Adipocyte (in vitro differentiated cells): Measurements from ENCODE around the gene CDH23.

Experiments
- DNase-seq: peaks from one replicate; pipeline ENCODE4 v3.0.0-alpha.2; 2015; ENCODE audit warnings: low read depth
- H3K27me3 ChIP-seq: replicated peaks from 2 replicates; pipeline ENCODE4 v1.7.0; 2013; ENCODE audit warnings: mild to moderate bottlenecking, low read length, moderate library complexity; ENCODE audit not compliant: control insufficient read depth, insufficient read depth
- H3K36me3 ChIP-seq: 2 replicates; pipeline ENCODE4 v1.7.0; 2013; ENCODE audit warnings: low read length, mild to moderate bottlenecking, moderate library complexity; ENCODE audit not compliant: control insufficient read depth, insufficient read depth, severe bottlenecking
- H3K4me1 ChIP-seq: 2 replicates; pipeline ENCODE4 v1.7.0; 2013; ENCODE audit warnings: mild to moderate bottlenecking, low read length, moderate library complexity; ENCODE audit not compliant: control insufficient read depth, insufficient read depth
- H3K4me3 ChIP-seq: 2 replicates; pipeline ENCODE4 v1.7.0; 2013; ENCODE audit warnings: mild to moderate bottlenecking, low read length, moderate library complexity
- H3K9ac ChIP-seq: 2 replicates; pipeline ENCODE4 v1.7.0; 2013; ENCODE audit warnings: mild to moderate bottlenecking, low read length, moderate library complexity
- H3K9me3 ChIP-seq: 2 replicates; pipeline ENCODE4 v1.7.0; 2013; ENCODE audit warnings: mild to moderate bottlenecking, low read length, moderate library complexity; ENCODE audit not compliant: control insufficient read depth

Gene CDH23

DNA sequence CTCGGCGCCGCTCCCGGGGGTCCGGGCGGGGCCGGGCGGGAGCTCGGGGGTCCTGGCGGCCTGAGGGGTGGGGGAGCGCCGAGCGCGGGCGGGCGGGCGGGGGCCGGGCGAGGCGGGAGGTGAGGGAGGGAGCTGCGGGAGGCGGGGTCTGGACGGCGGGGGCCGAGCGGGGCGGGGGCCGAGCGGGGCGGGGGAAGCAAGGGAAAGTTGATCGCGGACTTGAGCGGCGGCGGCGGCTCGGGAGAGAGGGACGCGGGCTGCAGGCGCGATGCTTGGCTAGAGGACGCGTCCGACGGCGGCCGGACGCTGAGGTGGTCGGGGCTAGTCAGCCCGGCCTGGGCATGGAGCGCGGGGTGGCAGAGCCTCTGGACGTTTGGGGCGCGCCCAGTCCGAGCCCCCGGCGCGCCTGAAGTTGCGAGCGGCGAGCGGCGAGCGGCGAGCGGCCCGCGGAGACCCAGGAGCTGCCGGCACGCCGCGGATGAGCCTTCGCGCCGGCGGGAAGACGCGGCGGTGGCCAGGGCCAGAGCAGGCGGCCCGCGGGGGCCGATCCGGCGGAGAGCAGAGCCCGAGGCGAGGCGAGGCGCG is at the start of gene CDH23:
CDH23 (plus strand) TSS at position 210 of the 585 bp plus-strand sequence. CDS start 42,912 bp downstream, outside the sequence.
- peaks cover 7% of the 10 kb centered on the region for H3K4me1 ChIP-seq
- peaks cover 87% of the 10 kb centered on the region for H3K27me3 ChIP-seq
- DNase-seq = peak; percentile 36
- H3K4me3 ChIP-seq = peak within 1 kb of the TSS; percentile 54
- H3K9me3 ChIP-seq = no peaks in the 10 kb centered on the region
- no peaks in the 10 kb centered on the region for H3K36me3 ChIP-seq
- no peak within 1 kb of the TSS for H3K9ac ChIP-seq

DNA sequence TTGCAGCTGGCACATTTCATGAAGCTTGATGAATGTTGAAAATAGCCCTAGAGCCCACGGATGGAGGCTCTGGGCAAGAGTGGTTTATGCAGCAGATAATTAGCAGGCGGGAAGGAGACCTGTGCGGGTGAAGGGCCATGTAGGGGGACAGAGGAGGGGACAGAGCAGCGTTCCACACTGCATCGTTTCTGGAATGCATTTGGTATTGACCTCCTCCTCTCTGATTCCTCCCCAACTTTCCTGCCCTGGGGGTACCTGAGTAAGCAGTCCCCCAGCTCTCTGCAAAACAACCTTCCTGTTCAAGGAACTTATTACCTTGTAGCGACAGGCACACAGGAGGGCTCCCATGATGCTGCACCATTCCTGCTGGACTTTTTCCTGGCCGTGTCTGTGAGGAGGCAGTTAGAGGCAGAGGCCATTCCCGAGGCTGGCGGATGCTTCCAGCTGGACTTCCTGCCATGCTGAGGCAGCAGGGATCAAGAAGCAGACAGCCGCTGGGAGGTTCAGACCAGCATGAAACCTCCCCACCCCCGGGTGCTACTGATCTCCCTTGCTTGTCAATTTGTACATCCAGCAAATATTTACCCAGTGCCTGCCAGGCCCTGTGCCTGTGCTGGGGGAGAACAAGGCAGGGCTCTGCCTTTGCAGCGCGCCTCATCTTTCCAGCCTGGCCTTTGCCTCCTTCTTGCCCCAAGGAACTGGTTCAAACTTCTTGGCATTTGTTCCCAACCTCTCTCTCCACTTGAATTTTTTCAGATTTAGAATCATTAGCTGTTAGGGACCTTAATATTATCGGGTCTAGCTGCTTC is 48.9 kb upstream of the CDH23 start:
- Histone ChIP-seq H3K4me1 (peaks cover 6% of the 10 kb centered on the region), H3K9me3 (no peaks in the 10 kb centered on the region), H3K9ac (no peak overlapping the region), H3K27me3 (no peaks in the 10 kb centered on the region), H3K36me3 (no peaks in the 10 kb centered on the region), H3K4me3 (no peak overlapping the region)
- DNase-seq = no peak

DNA sequence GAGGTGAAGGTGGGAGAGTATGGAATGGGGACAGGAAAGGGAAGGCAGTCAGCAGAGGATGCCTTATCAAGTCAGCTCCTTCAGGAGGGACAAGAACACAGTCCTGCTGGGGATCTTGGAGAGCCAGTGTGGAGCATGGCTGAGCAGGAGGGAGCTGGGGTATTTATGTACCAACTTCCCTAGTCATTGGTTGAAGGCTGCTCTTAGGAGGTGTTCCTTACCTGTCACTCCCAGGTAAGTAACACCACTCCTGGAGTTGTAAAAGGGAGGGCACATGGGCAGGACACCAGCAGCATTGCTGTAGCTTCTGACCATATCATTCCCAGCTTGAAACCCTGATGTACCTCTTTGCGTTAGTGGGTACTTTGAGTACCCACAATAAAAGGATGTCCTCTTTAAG is 47.9 kb upstream of the CDH23 start:
- Histone ChIP-seq H3K36me3 (no peaks in the 10 kb centered on the region), H3K9me3 (no peaks in the 10 kb centered on the region), H3K27me3 (no peaks in the 10 kb centered on the region)

DNA sequence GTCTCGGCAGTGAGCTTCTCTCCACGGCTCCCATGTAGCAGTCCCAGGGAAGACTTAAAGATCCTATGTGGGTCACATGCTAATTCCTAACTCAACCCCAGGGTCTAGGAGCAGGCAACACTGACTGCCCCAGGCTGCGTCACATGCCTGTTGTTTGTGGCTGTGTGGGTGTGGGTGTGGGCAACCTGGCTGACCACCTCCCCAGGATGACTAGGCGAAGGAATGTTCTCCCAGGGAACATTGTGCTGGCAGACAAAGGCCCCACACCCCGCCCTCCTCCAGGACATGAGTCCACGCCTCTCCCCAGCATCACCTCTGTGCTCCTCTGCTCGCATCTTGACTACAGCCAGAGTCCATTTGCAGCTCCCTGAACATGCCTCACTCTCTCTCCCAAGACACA is 47.3 kb upstream of the CDH23 start:
- H3K9ac ChIP-seq = no peak overlapping the region
- no peaks in the 10 kb centered on the region for H3K4me1 ChIP-seq
- H3K36me3 ChIP-seq = no peaks in the 10 kb centered on the region
- no peaks in the 10 kb centered on the region for H3K27me3 ChIP-seq
- H3K9me3 ChIP-seq = no peaks in the 10 kb centered on the region
- DNase-seq = no peak
- H3K4me3 ChIP-seq = no peak overlapping the region

More for the DNA sequence above, 47.9 kb upstream of the CDH23 start:
- no peak for DNase-seq
- Histone ChIP-seq H3K4me3 (no peak overlapping the region), H3K4me1 (no peaks in the 10 kb centered on the region), H3K9ac (no peak overlapping the region)

DNA sequence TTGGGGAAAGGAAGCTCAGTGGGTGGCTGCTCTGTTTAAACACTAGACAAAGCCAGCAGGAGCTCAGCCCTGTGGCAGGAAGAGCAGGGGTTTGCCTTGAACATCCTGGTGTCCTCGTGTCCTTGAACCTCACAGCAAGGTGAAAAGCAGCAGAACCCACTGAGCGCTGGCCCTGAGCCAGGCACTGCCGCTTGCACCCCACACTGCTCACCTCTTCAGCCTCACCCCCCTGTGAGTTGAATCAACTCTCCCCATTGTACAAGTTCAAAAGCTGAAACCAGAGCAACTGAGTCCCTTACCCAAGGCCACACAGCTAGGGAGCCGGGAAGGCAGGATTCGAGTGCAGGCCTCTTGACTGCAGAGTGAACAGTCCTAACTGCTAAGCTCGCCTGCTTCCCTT is 45.6 kb upstream of the CDH23 start:
- H3K27me3 ChIP-seq = no peaks in the 10 kb centered on the region
- no peak overlapping the region for H3K4me3 ChIP-seq
- H3K36me3 ChIP-seq = no peaks in the 10 kb centered on the region
- no peaks in the 10 kb centered on the region for H3K9me3 ChIP-seq
- H3K4me1 ChIP-seq = no peaks in the 10 kb centered on the region
- H3K9ac ChIP-seq = no peak overlapping the region
- no peak for DNase-seq

DNA sequence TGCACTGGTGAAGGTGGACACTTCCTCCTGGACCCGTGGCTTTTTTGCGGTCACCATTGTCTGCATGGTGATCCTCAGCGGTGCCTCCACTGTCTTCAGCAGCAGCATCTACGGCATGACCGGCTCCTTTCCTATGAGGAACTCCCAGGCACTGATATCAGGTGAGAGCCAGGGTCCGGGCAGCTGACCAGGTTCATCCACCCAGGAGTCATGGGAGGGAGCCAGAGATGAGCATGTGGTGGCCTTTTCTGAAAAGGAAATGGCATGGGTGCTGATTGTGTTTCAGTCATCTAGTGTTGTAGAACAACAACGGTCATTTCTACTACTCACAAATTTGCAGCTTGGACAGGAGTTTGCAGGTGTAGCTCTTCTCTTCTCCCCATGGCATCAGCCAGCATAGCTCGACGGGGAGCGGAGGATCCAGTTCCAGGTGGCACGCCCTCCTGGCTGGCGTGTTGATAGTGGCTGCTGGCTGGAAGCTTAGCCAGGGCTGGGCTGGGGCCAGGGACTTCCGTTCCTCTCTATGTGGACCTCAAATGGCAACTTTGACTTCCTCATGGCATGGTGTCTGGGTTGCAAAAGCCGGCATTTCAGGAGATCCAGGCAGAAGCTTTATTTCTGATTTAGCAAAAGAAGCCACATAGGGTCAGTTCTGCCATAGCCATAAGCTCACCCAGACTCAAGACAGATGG is 44.9 kb upstream of the CDH23 start:
- no peaks in the 10 kb centered on the region for H3K9me3 ChIP-seq
- no peaks in the 10 kb centered on the region for H3K4me1 ChIP-seq
- DNase-seq = no peak
- no peaks in the 10 kb centered on the region for H3K27me3 ChIP-seq
- H3K36me3 ChIP-seq = no peaks in the 10 kb centered on the region
- no peak overlapping the region for H3K4me3 ChIP-seq
- no peak overlapping the region for H3K9ac ChIP-seq

DNA sequence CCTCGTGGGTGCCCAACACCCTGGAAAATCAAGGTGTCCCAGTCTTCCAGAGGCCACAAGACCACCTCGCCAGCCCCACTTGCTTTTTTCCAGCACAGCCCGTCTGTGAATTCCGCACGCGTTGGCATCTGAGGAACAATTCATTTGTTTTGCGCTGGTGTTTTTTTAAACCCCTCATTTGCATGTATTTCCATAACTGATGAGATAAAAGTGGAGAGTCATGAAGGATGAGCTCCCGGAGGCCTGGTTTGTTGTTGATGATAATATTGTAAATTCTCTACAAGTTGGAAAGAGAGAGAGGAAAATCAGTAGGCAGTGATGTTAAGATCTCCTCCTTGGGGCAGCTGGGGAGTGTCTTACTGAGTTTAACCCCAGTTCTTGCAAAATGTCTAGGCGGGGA is 43.1 kb upstream of the CDH23 start:
- Histone ChIP-seq H3K9ac (no peak overlapping the region), H3K9me3 (no peaks in the 10 kb centered on the region), H3K36me3 (no peaks in the 10 kb centered on the region), H3K27me3 (no peaks in the 10 kb centered on the region), H3K4me1 (no peaks in the 10 kb centered on the region), H3K4me3 (no peak overlapping the region)
- no peak for DNase-seq

DNA sequence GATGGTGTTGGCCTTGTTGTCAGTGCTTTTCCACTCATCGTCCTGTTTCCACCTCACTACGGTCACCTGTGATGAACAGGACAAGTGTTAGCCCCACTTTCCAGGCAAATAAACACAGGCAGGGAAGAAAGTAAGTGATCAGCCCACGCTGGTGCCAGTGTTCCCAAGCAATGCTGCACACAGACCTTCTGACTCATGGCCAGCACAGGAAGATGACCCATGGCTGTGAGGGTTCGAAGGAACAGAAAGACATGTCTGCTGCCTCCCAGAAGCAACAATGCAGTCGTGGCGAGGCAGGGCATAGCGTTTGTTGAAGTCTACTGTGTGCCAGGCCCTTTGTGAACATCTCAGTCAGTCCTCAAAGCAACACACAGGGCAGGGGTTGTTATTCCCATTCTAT is 41.9 kb upstream of the CDH23 start:
- no peak overlapping the region for H3K4me3 ChIP-seq
- H3K36me3 ChIP-seq = no peaks in the 10 kb centered on the region
- no peak overlapping the region for H3K9ac ChIP-seq
- no peaks in the 10 kb centered on the region for H3K27me3 ChIP-seq
- no peaks in the 10 kb centered on the region for H3K9me3 ChIP-seq
- no peak for DNase-seq
- peaks cover 6% of the 10 kb centered on the region for H3K4me1 ChIP-seq

DNA sequence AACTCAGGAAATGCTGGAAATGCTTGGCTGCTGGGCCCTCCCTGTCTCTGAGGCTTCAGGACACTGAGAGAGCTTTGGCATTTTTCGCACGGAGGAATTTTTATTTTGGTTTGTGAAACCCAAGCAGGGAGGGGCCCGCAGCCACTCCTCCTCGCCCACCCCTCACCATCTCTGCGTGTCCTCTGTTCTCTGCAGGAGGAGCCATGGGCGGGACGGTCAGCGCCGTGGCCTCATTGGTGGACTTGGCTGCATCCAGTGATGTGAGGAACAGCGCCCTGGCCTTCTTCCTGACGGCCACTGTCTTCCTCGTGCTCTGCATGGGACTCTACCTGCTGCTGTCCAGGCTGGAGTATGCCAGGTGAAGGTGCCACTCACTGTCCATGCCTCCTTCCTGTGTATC is 40.8 kb upstream of the CDH23 start:
- Histone ChIP-seq H3K9ac (no peak overlapping the region), H3K36me3 (no peaks in the 10 kb centered on the region), H3K27me3 (no peaks in the 10 kb centered on the region), H3K4me3 (no peak overlapping the region), H3K9me3 (no peaks in the 10 kb centered on the region), H3K4me1 (peaks cover 6% of the 10 kb centered on the region)
- DNase-seq = no peak

DNA sequence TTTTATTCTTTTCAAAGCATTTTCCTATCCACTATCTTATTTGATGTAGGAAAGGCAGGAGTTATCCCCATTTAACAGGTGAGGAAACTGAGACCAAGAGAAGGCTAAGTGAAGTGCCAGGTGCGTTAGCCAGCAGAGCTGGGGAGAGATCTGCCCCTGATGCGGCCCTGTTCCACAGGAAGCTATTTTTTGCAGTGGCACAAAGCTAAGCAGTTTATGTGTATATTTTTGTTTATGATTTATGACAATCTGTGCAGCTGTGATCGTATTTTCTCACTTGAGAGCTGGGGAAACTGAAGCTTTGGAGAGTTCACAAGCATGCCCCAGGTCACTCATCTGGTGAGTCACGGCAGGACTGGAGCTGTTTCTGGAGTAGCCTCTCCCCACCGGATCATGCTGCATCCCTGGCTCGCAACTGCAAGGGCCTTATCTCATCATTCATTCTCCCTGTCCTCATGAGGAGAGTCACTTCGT is 38.9 kb upstream of the CDH23 start:
- Histone ChIP-seq H3K4me3 (no peak overlapping the region), H3K9me3 (no peaks in the 10 kb centered on the region), H3K27me3 (no peaks in the 10 kb centered on the region), H3K36me3 (no peaks in the 10 kb centered on the region), H3K4me1 (peaks cover 6% of the 10 kb centered on the region), H3K9ac (no peak overlapping the region)
- DNase-seq = no peak

DNA sequence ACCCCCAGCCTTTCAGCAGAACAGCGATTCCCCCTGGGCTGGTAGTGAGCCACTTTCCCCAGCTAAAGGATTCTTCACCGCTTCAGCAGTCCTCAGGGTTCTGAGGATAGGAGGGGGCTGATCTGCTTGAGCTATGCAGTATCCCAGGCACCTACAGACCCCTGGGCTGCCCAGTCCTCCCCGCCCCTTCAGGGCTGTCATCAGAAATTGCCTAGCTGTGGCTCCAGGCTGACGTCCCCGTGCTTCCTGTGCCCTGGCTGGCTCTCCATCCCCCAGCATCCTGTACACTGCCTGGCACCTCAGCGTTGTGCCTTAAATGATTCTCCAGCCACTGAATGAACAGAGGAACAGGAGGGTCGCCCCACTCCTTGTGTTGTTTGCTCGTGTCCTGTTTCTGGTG is 38.4 kb upstream of the CDH23 start:
- Histone ChIP-seq H3K4me3 (no peak overlapping the region), H3K4me1 (peaks cover 6% of the 10 kb centered on the region), H3K9ac (no peak overlapping the region), H3K36me3 (no peaks in the 10 kb centered on the region), H3K9me3 (no peaks in the 10 kb centered on the region), H3K27me3 (no peaks in the 10 kb centered on the region)
- no peak for DNase-seq
